ENCODE results near the gene FAM168A.
A peak's percentile ranks its signal among the peaks of the same experiment; 100 is the strongest.

Gene FAM168A

DNA sequence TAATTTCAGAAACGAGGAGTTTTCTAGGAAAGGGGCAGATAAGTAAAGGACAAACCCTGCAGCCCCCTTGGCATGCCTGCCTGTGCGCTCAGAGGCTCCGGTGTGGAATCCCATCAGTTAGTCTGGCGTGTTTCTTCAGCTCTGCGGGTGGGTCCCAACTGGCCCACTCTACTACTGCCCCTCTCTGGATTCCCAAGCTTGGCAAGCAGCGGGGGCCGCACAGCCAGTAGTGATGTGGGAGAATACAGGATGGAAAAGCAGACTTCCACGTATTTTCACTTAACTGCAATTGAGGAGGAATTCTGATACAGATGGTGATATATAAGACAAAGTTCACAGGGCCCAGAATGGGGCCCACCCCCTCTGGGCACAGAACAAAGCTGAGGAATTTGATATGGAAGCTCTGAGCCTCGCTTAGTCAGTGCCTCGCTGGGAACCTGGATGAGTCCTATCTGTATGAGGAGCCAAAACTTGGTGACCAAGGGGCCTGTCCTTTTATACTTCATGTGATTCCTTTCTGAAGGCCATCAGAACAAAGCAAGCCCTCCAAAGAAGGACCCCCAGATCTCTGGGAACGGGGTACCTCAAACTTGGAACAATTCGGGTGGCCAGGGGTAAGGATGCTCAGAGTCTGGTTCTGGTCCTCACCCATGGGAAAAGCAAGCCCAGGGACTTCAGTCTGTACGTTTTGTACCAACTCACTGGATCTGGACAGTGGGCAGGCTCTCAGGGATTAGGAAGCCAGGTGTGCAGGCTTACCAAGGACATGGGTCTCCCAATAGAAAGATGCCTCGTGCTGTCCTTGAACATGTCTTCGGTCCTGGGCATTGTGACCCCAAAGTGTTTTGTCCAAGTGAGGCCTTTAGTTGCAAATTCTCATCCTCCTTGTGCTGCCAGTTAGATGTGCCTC is 195.7 kb downstream of the FAM168A start:
- DNase-seq (ENCODE audit: low spot score), result no peak

DNA sequence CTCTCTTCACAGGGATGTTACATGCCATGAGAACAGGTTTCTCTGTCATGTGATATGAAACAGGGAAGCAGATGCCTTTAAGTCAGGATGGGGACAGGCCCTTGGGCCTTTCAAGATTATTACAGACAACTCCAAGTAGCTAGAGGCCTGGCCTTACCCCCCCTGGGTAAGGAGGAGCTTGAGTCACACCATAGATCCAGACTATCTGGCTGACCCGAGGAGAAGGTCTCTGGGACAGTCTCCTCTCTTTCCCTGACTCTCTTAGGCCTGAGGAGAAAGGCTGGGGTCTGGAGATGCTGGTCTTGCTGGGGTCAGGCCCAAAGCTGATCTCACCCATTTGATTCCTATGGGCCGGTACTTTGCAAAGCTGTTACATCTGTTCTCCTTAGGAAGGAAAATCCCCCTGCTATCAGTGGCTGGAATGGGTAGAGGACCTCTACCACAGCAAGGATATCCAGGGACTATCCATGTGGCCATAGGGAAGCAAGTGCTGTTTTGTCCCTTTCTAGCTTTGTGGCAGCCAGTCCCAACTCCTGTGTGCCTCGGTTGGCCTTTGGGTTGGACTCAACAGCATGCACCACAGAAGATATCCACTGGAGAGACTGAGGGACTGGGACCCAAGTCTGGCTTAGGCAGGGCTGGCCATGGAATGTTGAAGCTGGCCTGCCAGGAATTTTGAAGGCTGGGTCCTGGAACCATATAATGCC is 196.5 kb downstream of the FAM168A start:
- no peak for DNase-seq (ENCODE audit: low spot score)

- DNase-seq (ENCODE audit: low spot score), result no peak
Observed at GRCh38 chr11:73400293-73400692, 197.6 kb downstream of the FAM168A start.

DNA sequence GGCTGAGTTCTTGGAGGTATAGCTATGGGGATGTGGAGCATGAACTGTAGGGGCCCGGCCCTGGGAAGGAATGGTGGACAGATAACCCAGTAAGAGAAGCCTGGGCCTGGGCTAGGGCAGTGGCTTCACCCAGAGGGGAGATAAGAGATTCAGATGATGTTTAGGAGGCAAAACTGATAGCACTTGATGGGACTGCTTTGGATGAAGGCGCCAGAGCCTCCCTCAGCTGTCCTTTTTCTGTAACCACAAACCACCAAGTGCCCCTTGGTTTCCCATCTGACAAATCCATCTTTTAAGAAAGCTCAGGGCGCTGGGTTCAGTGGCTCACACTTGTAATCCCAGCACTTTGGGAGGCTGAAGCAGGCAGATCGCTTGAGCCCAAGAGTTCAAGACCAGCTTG is 198.3 kb downstream of the FAM168A start:
- DNase-seq (ENCODE audit: low spot score), result no peak

GRCh38 chr11:73399159-73399590 is 198.7 kb downstream of the FAM168A start:
- no peak for DNase-seq (ENCODE audit: low spot score)

- no peak for DNase-seq (ENCODE audit: low spot score)
Observed at GRCh38 chr11:73398721-73399120, 199.2 kb downstream of the FAM168A start.

- DNase-seq (ENCODE audit: low spot score), result no peak
Observed at GRCh38 chr11:73398132-73398526, 199.8 kb downstream of the FAM168A start.

- no peak for DNase-seq (ENCODE audit: low spot score)
Observed at GRCh38 chr11:73397468-73398131, 200.3 kb downstream of the FAM168A start.

- DNase-seq (ENCODE audit: low spot score), result no peak
Observed at GRCh38 chr11:73396985-73397384, 200.9 kb downstream of the FAM168A start.

- DNase-seq (ENCODE audit: low spot score), result no peak
Observed at GRCh38 chr11:73396251-73396930, 201.5 kb downstream of the FAM168A start.

DNA sequence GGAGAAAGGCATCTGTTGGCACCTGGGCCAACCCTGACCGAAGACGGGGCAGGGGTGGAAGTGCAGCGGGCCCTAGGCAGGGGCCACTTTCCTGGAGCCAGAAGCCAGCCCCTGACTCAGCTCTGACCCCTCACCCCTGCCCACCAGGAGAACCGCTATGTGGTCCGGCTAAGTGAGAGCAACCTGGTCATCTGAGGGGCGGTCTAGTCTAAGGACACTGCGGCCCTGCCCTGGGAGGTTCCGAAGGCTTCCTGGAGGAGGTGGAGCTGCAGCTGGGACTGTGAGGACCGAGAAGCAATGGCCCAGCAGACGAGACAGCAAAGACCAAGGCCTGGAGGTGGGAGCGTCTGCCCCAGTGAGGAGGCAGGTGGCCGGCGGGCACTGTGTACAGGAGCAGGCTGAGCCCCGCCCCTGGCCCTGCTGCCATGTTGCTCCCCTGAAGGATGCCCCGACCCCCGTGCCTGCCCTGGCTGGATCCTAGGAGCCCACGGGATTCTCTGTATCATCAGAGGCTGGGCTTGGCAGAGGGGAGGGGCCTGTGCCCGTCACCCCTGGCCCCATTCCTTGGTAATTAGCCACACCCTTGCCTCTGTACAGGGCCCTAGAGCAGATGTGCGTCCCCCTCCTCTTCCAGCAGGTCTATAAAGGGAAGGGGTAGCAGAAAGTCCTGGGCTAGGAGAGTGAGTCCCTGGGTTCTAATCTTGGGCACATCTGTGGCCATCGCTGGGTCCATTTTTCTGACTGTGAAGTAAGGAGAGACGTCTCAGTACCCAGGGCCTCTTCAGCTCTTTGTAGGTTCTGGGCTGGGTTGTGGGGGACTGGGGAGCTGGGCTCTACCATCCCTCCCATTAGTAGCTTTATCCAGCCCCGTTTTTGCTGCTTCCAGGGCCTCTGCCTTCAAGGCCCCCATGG is 202.4 kb downstream of the FAM168A start:
- DNase-seq (ENCODE audit: low spot score), result no peak

DNA sequence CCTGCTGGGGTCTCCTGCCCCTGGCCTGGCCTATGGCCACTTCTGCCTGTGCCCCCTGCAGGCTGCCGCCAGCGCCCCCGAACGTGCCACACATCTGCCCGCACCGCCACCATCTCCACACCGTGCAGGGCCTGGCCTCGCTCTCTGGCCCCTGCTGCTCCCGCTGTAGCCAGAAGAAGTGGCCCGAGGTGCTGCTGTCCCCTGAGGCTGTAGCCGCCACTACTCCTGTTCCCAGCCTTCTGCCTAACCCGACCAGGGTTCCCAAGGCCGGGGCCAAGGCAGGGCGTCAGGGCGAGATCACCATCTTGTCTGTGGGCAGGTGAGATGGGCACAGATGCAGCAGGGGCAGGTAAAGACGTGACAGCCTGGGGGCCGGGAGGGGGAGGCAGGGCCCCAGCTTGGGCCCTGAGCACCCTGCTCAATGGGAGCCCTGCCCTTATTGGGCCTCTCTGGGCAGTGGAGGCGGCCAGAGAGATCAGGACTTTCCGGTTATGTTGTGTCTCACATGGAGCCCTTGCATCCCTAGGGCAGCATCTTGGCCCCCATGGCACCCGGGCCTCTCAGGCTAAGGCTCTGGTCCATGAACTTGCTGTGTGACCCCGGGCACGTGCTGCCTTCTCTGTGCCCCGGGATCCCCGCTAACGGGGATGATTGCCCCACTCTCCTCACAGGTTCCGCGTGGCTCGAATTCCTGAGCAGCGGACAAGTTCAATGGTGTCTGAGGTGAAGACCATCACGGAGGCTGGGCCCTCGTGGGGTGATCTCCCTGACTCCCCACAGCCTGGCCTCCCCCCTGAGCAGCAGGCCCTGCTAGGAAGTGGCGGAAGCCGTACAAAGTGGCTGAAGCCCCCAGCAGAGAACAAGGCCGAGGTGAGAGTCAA is 203.3 kb downstream of the FAM168A start:
- DNase-seq (ENCODE audit: low spot score), result no peak

GRCh38 chr11:73393479-73394415 is 204.2 kb downstream of the FAM168A start:
- DNase-seq (ENCODE audit: low spot score), result peak; percentile 73

GRCh38 chr11:73393011-73393380 is 204.9 kb downstream of the FAM168A start:
- DNase-seq (ENCODE audit: low spot score), result no peak

DNA sequence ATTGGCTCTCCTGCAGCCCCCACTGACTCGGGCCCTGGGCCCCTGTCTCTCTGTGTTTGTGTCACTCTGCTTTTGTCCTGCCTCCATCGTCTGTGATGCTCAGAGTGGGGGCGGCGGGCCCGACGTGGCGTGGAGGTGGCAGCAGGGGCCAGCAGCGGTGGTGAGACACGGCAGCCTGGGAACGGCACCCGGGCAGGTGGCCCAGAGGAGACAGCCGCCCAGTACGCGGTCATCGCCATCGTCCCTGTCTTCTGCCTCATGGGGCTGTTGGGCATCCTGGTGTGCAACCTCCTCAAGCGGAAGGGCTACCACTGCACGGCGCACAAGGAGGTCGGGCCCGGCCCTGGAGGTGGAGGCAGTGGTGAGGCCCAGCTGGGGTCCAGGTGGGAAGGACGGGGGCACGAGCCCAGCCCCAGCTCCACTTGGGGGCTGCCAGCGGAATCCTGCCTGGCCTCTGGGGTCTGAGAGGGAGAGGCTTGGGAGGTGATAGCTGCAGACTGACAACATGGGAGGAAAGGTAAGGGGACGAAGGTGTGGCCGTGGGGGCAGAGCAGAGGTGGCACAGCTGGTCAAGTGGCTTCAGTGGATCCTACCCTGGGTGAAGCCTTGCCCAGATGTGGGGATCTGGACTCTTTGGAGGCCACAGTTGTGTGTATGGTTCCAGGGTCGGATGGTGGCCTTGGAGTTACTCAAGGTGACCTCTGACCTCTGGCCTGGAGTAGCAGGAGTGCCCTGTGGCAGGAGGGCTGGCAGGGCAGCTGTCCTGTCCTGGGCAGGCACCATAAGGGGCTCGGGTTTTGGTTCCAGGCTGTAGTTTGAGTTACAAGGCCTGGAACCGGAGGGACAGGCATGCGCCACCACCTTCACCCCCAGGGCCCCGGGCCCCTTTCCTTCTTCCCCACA is 205.6 kb downstream of the FAM168A start:
- no peak for DNase-seq (ENCODE audit: low spot score)

- DNase-seq (ENCODE audit: low spot score), result no peak
Observed at GRCh38 chr11:73391665-73392064, 206.2 kb downstream of the FAM168A start.

All from SK-N-DZ (cell line).